ENCODE measurements around the gene ANKRD11. TPM values are rescaled to one million over a fixed set of nuclear protein-coding genes. Genes with fewer than 3 reads are reported as not detected.

Gene ANKRD11
- total RNA-seq, 1 experiment from 2014 or later = 266 TPM

DNA sequence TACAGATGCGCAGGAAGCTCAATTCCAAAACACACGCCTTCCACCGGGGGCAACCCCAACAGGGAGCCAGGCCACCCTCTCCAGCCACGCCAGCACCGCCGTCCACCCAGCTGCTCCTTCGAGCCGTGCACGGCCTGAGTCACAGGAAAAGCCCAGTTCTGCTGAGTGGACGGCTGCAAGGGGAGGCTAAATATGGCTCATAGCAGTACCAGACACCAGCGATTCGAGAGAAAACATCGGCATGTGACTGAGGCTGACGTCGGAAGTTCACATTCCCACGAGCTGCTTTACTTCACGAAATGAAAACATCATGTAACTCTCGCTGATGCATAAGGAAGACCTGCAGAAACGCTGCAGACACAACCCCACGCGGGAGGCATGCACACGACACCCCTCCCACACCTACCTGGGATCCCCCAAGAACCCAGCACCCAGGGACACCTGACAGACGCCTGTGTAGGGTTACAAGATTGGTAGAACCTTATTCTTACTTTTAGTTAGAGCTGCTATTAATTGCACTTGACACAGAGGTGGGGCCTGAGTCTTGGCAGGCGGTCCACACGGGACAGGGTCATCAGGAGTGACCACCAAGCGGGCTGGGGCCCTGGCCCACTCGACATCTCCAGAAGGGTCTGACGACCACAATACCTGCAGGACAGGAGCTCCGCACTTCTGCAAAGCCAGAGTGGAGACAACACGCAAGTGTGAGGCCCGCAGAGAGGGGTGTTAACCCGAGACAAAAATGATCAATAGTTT, 116.8 kb downstream of the ANKRD11 start:
- Histone ChIP-seq H3K36me3 (ENCODE audit: control insufficient read depth in 1 of 2, insufficient read depth in 2 of 2, low read length in 2 of 2) (0 out of 4 replicates have a peak, but pooled peaks cover 0 to 3% of the 10 kb centered on the region in 2 experiments), H4K20me1 (ENCODE audit: insufficient read depth) (peaks cover 32% of the 10 kb centered on the region; the same call in 1 of the 2 replicates), H3K4me2 (ENCODE audit: low read length) (no peak overlapping the region), H3K27ac (ENCODE audit: low read depth, low read length) (no peak overlapping the region), H2AFZ (ENCODE audit: low read depth, low read length, poor library complexity, severe bottlenecking) (no peak overlapping the region), H3K9me3 (ENCODE audit: control insufficient read depth in 1 of 2, insufficient read depth in 1 of 2, low read depth in 1 of 2, low read length in 2 of 2) (no peaks in the 10 kb centered on the region), H3K4me3 (replicated peaks in 1 of 2; ENCODE audit: low read depth in 1 of 2, low read length in 2 of 2) (no peak overlapping the region), H3K27me3 (ENCODE audit: insufficient read depth, low read length) (no peaks in the 10 kb centered on the region), H3K9ac (ENCODE audit: low read length) (no peak overlapping the region), H3K9me2 (ENCODE audit: insufficient read depth) (no peaks in the 10 kb centered on the region), H3K4me1 (ENCODE audit: control insufficient read depth in 1 of 2, insufficient read depth in 2 of 2, low read length in 2 of 2) (peaks cover 13 to 27% of the 10 kb centered on the region in 2 experiments), H3K79me2 (ENCODE audit: insufficient read depth, low read length) (peaks cover 100% of the 10 kb centered on the region)
- RAD21 ChIA-PET (ENCODE audit: low non-redundant PET in 1 of 2, low total read pairs in 2 of 2, uncharacterized antibody in 2 of 2, unreplicated experiment in 2 of 2) = no interaction called here
- CTCF ChIA-PET = no interaction called here
- TF ChIP-seq RAD21 (IDR thresholded peaks at IDR 0.05; ENCODE audit: low read depth) (no peak), CTCF (IDR thresholded peaks at IDR 0.05 in 2 of 3, conservative IDR thresholded peaks at IDR 0.05 in 1 of 3; ENCODE audit: borderline replicate concordance in 1 of 3, insufficient read depth in 1 of 3, low read depth in 2 of 3, low read length in 2 of 3) (0 out of 6 replicates have a peak, but pooled peaks of 1 of the 3 experiments have one; percentile 10)
- intact Hi-C loops (cut with micrococcal nuclease) = no loop called here
- ATAC-seq (no peak; the same call in 1 of the 2 replicates), DNase-seq (ENCODE audit: low read depth, low spot score) (no peak)
- POLR2A ChIA-PET = no interaction called here
- no TSS peak for BruUV-seq (replicated peaks)

- Histone ChIP-seq H4K20me1 (ENCODE audit: insufficient read depth) (peaks cover 38% of the 10 kb centered on the region; the same call in 1 of the 2 replicates), H3K9me2 (ENCODE audit: insufficient read depth) (no peaks in the 10 kb centered on the region), H3K4me2 (ENCODE audit: low read length) (no peak overlapping the region), H3K36me3 (ENCODE audit: control insufficient read depth in 1 of 2, insufficient read depth in 2 of 2, low read length in 2 of 2) (0 out of 4 replicates have a peak, but pooled peaks cover 0 to 3% of the 10 kb centered on the region in 2 experiments), H3K9me3 (ENCODE audit: control insufficient read depth in 1 of 2, insufficient read depth in 1 of 2, low read depth in 1 of 2, low read length in 2 of 2) (no peaks in the 10 kb centered on the region), H3K27ac (ENCODE audit: low read depth, low read length) (no peak overlapping the region), H3K79me2 (ENCODE audit: insufficient read depth, low read length) (peaks cover 100% of the 10 kb centered on the region), H2AFZ (ENCODE audit: low read depth, low read length, poor library complexity, severe bottlenecking) (no peak overlapping the region), H3K4me1 (ENCODE audit: control insufficient read depth in 1 of 2, insufficient read depth in 2 of 2, low read length in 2 of 2) (peaks cover 13 to 27% of the 10 kb centered on the region in 2 experiments), H3K4me3 (replicated peaks in 1 of 2; ENCODE audit: low read depth in 1 of 2, low read length in 2 of 2) (no peak overlapping the region), H3K9ac (ENCODE audit: low read length) (no peak overlapping the region), H3K27me3 (ENCODE audit: insufficient read depth, low read length) (no peaks in the 10 kb centered on the region)
- ChIA-PET RAD21 (ENCODE audit: low non-redundant PET in 1 of 2, low total read pairs in 2 of 2, uncharacterized antibody in 2 of 2, unreplicated experiment in 2 of 2) (no interaction called here), CTCF (no interaction called here), POLR2A (no interaction called here)
- no TSS peak for BruUV-seq (replicated peaks)
- no peak for DNase-seq (ENCODE audit: low read depth, low spot score)
- intact Hi-C loops (cut with micrococcal nuclease) = no loop called here
- no peak for ATAC-seq
- TF ChIP-seq RAD21 (IDR thresholded peaks at IDR 0.05; ENCODE audit: low read depth) = no peak
- TF ChIP-seq, protein P1, sequence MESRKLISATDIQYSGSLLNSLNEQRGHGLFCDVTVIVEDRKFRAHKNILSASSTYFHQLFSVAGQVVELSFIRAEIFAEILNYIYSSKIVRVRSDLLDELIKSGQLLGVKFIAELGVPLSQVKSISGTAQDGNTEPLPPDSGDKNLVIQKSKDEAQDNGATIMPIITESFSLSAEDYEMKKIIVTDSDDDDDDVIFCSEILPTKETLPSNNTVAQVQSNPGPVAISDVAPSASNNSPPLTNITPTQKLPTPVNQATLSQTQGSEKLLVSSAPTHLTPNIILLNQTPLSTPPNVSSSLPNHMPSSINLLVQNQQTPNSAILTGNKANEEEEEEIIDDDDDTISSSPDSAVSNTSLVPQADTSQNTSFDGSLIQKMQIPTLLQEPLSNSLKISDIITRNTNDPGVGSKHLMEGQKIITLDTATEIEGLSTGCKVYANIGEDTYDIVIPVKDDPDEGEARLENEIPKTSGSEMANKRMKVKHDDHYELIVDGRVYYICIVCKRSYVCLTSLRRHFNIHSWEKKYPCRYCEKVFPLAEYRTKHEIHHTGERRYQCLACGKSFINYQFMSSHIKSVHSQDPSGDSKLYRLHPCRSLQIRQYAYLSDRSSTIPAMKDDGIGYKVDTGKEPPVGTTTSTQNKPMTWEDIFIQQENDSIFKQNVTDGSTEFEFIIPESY (IDR thresholded peaks at IDR 0.05; ENCODE audit: extremely low read depth, insufficient replicate concordance, low read length) = no peak
- no peak for TF ChIP-seq CTCF (IDR thresholded peaks at IDR 0.05 in 2 of 3, conservative IDR thresholded peaks at IDR 0.05 in 1 of 3; ENCODE audit: borderline replicate concordance in 1 of 3, insufficient read depth in 1 of 3, low read depth in 2 of 3, low read length in 2 of 3)
- no peak for TF ChIP-seq EGR1 (IDR thresholded peaks at IDR 0.05; ENCODE audit: low read depth)
- TF ChIP-seq EZH2phosphoT487 (IDR thresholded peaks at IDR 0.05; ENCODE audit: borderline replicate concordance) = no peak
- TF ChIP-seq ZFX (IDR thresholded peaks at IDR 0.05) = no peak
Observed at GRCh38 chr16:89371968-89372634, 118.3 kb downstream of the ANKRD11 start.

Measured in HCT116 (cell line).